Adrenal gland (tissue), 12 donors: Measurements from ENCODE around the gene SNX30. TPM values are rescaled to one million over a fixed set of nuclear protein-coding genes. Genes with fewer than 3 reads are reported as not detected.

ENCODE experiments used
- DNase-seq, 7 donors: peaks; one replicate each; pipeline ENCODE4 v3.0.0-alpha.2; 2019 to 2020
- H3K27ac ChIP-seq, 5 donors: fragments of 200-600 bp; sonication (generic) in 4 of 5; 1 replicate in 3 of 5; 2 replicates in 2 of 5; pipeline versions ENCODE4 v1.5.1 to v1.8.0; 2016 to 2020; ENCODE audit warnings: mild to moderate bottlenecking in 1 of 5
- H3K27me3 ChIP-seq: fragments of 200-600 bp; 2 replicates; pipeline ENCODE4 v1.8.0; 2021
- H3K36me3 ChIP-seq, 2 donors: fragments of 200-600 bp; replicated peaks in 1 of 2; 1 replicate in 1 of 2; 2 replicates in 1 of 2; pipeline versions ENCODE4 v1.5.1 to v1.8.0; 2018 to 2022
- H3K4me1 ChIP-seq, 2 donors: fragments of 200-600 bp; replicated peaks in 1 of 2; 1 replicate in 1 of 2; 2 replicates in 1 of 2; pipeline versions ENCODE4 v1.5.1 to v1.8.0; 2018 to 2021
- H3K4me3 ChIP-seq, 4 donors: fragments of 200-600 bp; sonication (generic) in 3 of 4; one replicate each; pipeline ENCODE4 v1.5.1; 2016 to 2018
- H3K9me3 ChIP-seq, 3 donors: fragments of 200-600 bp; sonication (generic) in 1 of 3; replicated peaks in 1 of 3; 1 replicate in 2 of 3; 2 replicates in 1 of 3; pipeline versions ENCODE4 v1.5.1 to v1.8.0; 2016 to 2021
- CTCF ChIP-seq, 6 experiments: fragments of 450-650 bp in 4 of 6; fragments of 200-600 bp in 2 of 6; sonication (generic) in 1 of 6; IDR thresholded peaks; 1 replicate in 5 of 6; 2 replicates in 1 of 6; pipeline versions ENCODE4 v1.5.1 to v1.8.0; 2016 to 2021; ENCODE audit warnings: antibody characterized with exemption in 6 of 6, mild to moderate bottlenecking in 2 of 6, moderate library complexity in 1 of 6
- POLR2A ChIP-seq, 2 donors: fragments of 450-650 bp; IDR thresholded peaks; one replicate each; pipeline ENCODE4 v1.6.1; 2017; ENCODE audit warnings: antibody characterized with exemption in 2 of 2, mild to moderate bottlenecking in 2 of 2, moderate library complexity in 1 of 2
- WGBS, 4 donors: extraction: QIAGEN DNeasy Blood & Tissue Kit in 2 of 4; methylation state at CpG; one replicate each; pipeline versions ENCODE4 v1.1.5 to v1.1.7; 2013 to 2017; 5-methylcytosine and 5-hydroxymethylcytosine counted together
- intact Hi-C, 2 donors: fragments of 100-400 bp; cut with DNase I; formaldehyde crosslinking; loops; one replicate each; pipeline versions ENCODE4 v1.14.1 to v1.15.0; 2022 to 2023
- polyA plus RNA-seq, 3 donors: library from polyadenylated mRNA; stranded (reverse); fragments of 200-250 nt in 2 of 3; fragments of 350-450 nt in 1 of 3; fragmentation: Illumina TruSeq in 1 of 3; extraction: RNeasy Lipid Tissue Mini Kit (QIAGEN cat#74804) in 1 of 3; gene quantifications; one replicate each; pipeline ENCODE4 v1.2.3, GENCODE V29; 2013 to 2014
- total RNA-seq, 9 donors: library from RNA; depleted of rRNA in 4 of 9; stranded (reverse); fragments of >200 nt in 4 of 9; fragments of 120-200 nt in 1 of 9; fragmentation: NEBNext Ultra II Directional in 1 of 9; extraction: Animal tissue kit (Norgen Biotek cat#: 25700) in 1 of 9; gene quantifications; one replicate each; pipeline versions ENCODE4 v1.1.0 to v1.2.4, GENCODE V29; 2013 to 2023
- donor health status: healthy with polysubstance abuse.
- donor health status: Bipolar disorder and iron deficiency.
- donor health status: DM: yes; HTN: yes; CAD: no.
- donor health status: DM: no; HTN: no; CAD: no.
- donor health status: DM: no; HTN: no; CAD: no.
- donor health status: DM: yes; HTN: yes; CAD: no.

SNX30 gene
- total and polyA plus RNA-seq, 12 donors = 0.84 to 12.3 (median 8.8) TPM

GRCh38 chr9:112782218-112782617 is 31.7 kb downstream of the SNX30 start:
- Histone ChIP-seq H3K4me3 (no peak overlapping the region), H3K27me3 (no peaks in the 10 kb centered on the region), H3K9me3 (no peaks in the 10 kb centered on the region), H3K36me3 (no peaks in the 10 kb centered on the region), H3K27ac (no peak overlapping the region), H3K4me1 (peaks cover 0 to 5% of the 10 kb centered on the region in 2 donors)
- WGBS, 4 donors = 90 to 100% (median 98%) methylated on average over 1 of the region's 1 CpG
- DNase-seq = no peak
- intact Hi-C loops = no loop called here
- TF ChIP-seq CTCF (IDR thresholded peaks at IDR 0.05) (no peak), POLR2A (IDR thresholded peaks at IDR 0.05) (no peak)

- H3K36me3 ChIP-seq = no peaks in the 10 kb centered on the region
- H3K4me3 ChIP-seq = no peak overlapping the region
- H3K27ac ChIP-seq = no peak overlapping the region
- peaks cover 0 to 5% of the 10 kb centered on the region in 2 donors for H3K4me1 ChIP-seq
- TF ChIP-seq POLR2A (IDR thresholded peaks at IDR 0.05) (no peak), CTCF (IDR thresholded peaks at IDR 0.05) (no peak)
- WGBS, 4 donors = 74 to 86% (median 79%) methylated on average over 4 of the region's 4 CpGs
- H3K9me3 ChIP-seq = no peaks in the 10 kb centered on the region
- intact Hi-C loops = no loop called here
- no peaks in the 10 kb centered on the region for H3K27me3 ChIP-seq
- no peak for DNase-seq
Measured at GRCh38 chr9:112783551-112783954, 33.0 kb downstream of the SNX30 start.

- no peak overlapping the region for H3K27ac ChIP-seq
- intact Hi-C loops = no loop called here
- TF ChIP-seq POLR2A (IDR thresholded peaks at IDR 0.05) (no peak), CTCF (IDR thresholded peaks at IDR 0.05) (no peak)
- no peak for DNase-seq
- no peaks in the 10 kb centered on the region for H3K9me3 ChIP-seq
- no peaks in the 10 kb centered on the region for H3K27me3 ChIP-seq
- no peaks in the 10 kb centered on the region for H3K36me3 ChIP-seq
- WGBS, 4 donors = 48 to 55% (median 51%) methylated on average over 7 of the region's 7 CpGs
- H3K4me1 ChIP-seq = peaks cover 0 to 5% of the 10 kb centered on the region in 2 donors
- no peak overlapping the region for H3K4me3 ChIP-seq
Measured at GRCh38 chr9:112784020-112784785, 33.6 kb downstream of the SNX30 start.

- H3K9me3 ChIP-seq = no peaks in the 10 kb centered on the region
- no peaks in the 10 kb centered on the region for H3K27me3 ChIP-seq
- H3K36me3 ChIP-seq = no peaks in the 10 kb centered on the region
- WGBS, 4 donors = 94 to 97% (median 96%) methylated on average over 3 of the region's 3 CpGs
- TF ChIP-seq CTCF (IDR thresholded peaks at IDR 0.05) (no peak), POLR2A (IDR thresholded peaks at IDR 0.05) (no peak)
- H3K4me3 ChIP-seq = no peak overlapping the region
- DNase-seq = no peak
- intact Hi-C loops = no loop called here
- H3K4me1 ChIP-seq = peaks cover 0 to 14% of the 10 kb centered on the region in 2 donors
- no peak overlapping the region for H3K27ac ChIP-seq
Measured at GRCh38 chr9:112785986-112786385, 35.4 kb downstream of the SNX30 start.
